ENCODE data around the gene TRAF3IP3. TPM values are rescaled to one million over a fixed set of nuclear protein-coding genes. Genes with fewer than 3 reads are reported as not detected.

Gene TRAF3IP3, protein sequence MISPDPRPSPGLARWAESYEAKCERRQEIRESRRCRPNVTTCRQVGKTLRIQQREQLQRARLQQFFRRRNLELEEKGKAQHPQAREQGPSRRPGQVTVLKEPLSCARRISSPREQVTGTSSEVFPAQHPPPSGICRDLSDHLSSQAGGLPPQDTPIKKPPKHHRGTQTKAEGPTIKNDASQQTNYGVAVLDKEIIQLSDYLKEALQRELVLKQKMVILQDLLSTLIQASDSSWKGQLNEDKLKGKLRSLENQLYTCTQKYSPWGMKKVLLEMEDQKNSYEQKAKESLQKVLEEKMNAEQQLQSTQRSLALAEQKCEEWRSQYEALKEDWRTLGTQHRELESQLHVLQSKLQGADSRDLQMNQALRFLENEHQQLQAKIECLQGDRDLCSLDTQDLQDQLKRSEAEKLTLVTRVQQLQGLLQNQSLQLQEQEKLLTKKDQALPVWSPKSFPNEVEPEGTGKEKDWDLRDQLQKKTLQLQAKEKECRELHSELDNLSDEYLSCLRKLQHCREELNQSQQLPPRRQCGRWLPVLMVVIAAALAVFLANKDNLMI
- total RNA-seq (2022; extraction: Qiagen RNA extraction) = not detected in 5 replicates

DNA sequence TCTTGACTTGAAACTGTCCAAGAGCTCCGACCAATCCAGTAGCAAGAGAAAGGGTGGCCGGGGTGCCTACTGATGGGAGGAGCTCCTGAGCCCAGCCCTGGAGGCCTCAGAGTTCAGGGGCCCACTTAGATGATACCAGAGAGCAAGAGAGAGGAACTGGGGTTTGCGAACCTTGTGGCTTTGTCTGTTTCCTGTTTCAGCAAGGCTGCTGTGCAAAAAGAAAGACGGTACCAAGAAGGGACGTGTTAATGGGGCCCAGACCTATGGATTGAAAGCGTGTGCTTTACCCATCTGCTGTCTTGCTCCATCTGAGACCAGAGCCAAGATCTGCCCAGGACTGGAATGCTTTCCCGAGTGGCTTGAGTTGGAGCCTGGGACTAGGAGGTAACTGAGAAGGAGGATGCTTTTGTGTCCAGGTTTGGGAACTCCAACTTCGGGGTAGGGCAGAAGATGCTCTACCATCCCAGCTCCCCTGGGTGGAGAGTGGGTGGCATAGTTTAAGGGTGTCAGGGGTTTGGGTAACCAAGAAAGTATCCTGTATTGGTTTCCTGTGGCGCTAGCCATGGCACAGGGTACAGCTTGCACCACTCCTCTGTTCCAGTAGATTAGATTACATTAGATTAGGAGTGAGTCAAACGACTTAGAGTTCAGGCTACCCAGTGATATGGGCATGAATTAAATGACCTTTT is at the start of gene TRAF3IP3:
TSS of gene TRAF3IP3 (plus strand) at position 128 of the 689 bp plus-strand sequence. CDS start 3,987 bp downstream, outside the sequence.

DNA sequence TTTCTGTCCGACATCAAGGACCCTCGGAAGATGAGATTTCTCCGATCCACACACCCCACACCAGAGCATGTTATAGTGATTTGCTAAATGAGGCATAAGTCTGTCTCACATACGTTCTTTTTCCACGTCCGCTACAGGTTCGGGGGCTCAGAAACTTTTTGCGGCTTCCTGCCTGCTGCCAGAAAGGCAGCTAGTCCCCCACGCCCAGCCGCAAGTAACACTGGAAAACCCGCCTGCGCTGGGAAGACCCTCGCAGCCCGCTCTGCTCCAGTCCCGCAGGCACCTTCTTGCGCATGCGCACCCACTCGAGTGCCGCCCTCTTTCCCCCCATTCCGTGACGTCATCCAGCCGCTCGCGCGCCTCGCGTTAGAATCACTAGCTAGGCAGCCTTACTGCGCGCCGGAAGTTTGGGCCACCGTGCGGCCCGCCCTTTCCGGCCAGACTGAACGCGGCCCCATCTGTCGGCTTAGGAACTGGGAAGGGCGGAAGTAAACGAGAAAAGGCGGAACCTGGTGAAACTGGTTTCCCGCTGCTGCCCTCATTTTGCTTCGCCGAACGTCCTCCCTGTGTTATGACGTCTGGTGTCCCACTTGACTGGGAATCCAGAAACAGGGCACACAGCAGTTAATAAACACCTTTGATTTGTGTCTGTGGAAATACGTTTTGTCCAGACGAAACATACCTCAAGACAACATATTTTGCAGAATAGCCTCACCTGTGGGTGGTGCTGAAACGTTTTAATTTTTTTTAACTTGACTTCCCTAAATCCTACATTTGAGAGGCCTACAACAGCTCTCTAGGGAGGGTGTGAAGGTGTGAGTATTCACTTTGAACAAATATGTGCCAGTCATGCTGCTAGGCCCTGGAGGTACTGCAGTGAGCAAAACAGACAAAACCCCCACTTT is 28.7 kb downstream of the TRAF3IP3 start, which contains the start of gene C1orf74:
TSS of gene C1orf74 (minus strand) at position 295 of the 905 bp plus-strand sequence. CDS start 925 bp downstream, outside the sequence.

DNA sequence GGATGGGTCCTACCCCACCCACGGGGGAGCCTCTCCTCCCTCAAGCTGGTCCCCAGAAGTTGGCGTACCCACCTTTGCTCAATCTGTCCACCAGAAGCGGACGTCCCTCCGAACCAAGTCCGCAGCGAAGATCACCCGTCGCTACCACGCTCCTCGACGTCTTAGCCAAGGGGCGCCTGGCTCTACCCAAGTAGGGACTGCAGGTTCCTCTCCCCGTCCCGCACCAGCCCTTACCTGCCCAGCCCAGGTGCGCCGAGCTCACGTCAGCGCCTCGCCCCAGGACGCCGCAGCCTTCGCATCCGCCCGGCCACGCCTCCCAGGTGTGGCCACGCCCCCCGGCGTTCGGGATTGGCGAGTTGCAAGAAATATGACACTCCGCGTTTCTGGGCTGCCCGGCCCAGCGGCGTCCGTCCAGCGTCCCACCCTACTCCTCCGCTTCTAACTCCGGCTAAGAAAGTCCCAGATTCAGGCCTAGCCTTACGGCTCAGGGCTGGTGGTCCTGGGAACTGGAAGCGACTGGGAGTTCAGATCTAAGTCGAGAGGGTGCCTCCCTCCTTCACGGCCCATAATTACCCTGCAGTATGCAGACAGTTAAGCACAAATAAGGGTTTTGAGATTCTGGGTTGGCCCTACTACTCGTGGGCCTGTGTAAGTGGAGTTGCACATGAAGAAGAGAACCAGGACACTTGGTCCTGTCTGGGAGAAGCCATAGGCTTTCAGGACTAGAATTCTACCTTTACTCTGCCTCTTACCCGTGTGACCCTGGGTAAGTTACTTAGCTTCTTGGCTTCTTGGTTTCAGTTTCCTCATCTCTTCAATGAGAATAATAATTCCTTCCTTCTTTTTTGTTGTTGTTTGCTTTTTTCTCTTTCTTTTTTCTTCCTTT is 50.3 kb downstream of the TRAF3IP3 start, which contains the start of gene IRF6:
TSS of gene IRF6 (minus strand) at position 268 of the 886 bp plus-strand sequence. CDS start 4,729 bp downstream, outside the sequence.

DNA sequence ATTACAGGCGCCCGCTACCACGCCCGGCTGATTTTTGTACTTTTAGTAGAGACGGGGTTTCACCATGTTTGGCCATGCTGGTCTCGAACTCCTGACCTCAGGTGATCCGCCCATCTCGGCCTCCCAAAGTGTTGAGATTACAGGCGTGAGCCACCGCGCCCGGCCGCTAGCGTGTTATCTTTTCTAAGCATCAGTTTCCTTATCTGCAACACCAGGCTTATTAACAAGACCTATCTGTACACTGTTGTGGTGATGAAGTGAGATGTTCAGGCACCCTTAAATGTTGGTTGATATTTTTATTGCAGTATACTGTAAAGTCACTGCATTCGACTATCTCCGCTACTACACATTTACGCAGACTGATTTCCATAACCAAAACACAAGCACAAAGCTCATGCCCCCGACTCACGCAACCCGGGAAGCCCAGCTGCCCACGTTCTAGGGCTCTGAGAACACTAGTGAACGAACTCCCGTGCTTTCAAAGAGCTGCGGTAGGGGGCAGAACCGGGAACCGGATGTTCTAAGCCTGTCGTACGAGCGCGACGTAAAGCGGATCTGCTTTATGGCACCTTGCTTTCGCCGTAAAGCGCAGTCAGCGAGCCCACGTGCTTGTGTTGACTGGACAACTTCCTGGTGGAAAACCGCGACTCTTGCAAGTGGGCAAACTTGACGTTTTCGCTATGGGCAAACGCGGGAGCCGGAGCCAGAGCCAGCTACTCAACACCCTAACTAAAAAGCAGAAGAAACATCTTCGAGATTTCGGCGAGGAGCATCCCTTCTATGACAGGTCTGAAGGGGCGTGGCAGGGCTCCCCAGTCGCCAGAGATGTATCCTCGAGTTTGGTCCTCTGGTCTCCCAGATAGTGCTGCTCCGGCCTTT is 71.8 kb downstream of the TRAF3IP3 start, which contains the start of gene UTP25:
TSS of gene UTP25 (plus strand) at position 589 of the 879 bp plus-strand sequence. CDS start at position 681, 92 bp downstream.

Other genes with a start within 250 kb of the TRAF3IP3 start
- 0.22 to 0.60 TPM (median 0.35 TPM) in 5 replicates for gene CAMK1G, start 172.3 kb upstream of the TRAF3IP3 start, total RNA-seq (2022; extraction: Qiagen RNA extraction)
- 18.5 to 23.0 TPM (median 20.3 TPM) in 5 replicates for gene LAMB3, start 103.6 kb upstream of the TRAF3IP3 start, total RNA-seq (2022; extraction: Qiagen RNA extraction)
- 3.3 to 4.0 TPM (median 3.4 TPM) in 5 replicates for gene G0S2, start 80.6 kb upstream of the TRAF3IP3 start, total RNA-seq (2022; extraction: Qiagen RNA extraction)
- gene HSD11B1, start 51.2 kb upstream of the TRAF3IP3 start, total RNA-seq (2022; extraction: Qiagen RNA extraction) = 0.33 to 0.60 TPM (median 0.38 TPM) in 5 replicates
- gene C1orf74, start 28.5 kb downstream of the TRAF3IP3 start, total RNA-seq (2022; extraction: Qiagen RNA extraction) = 1.1 to 1.6 TPM (median 1.5 TPM) in 5 replicates
- 0.13 to 0.30 TPM (median 0.15 TPM) in 5 replicates for gene IRF6, start 50.1 kb downstream of the TRAF3IP3 start, total RNA-seq (2022; extraction: Qiagen RNA extraction)
- gene UTP25, start 71.9 kb downstream of the TRAF3IP3 start, total RNA-seq (2022; extraction: Qiagen RNA extraction) = 9.7 to 11.8 TPM (median 10.5 TPM) in 5 replicates
- 0.03 to 0.09 TPM (median 0.07 TPM) in 5 replicates for gene SYT14, start 182.2 kb downstream of the TRAF3IP3 start, total RNA-seq (2022; extraction: Qiagen RNA extraction)

All from A549 treated with AZD2906 at 1 μM for 4 hours (cell line).